WTC11 (cell line): ENCODE measurements around the gene B4GALT6. TPM values are rescaled to one million over a fixed set of nuclear protein-coding genes. Genes with fewer than 3 reads are reported as not detected.

Experiments
- ATAC-seq: fragments of 200-7000 bp; cut with Tn5 transposase; 2 replicates; pipeline ENCODE4 v1.10.0; 2021; ENCODE audit warnings: mild to moderate bottlenecking, moderate library complexity
- CTCF ChIA-PET: fragments of 300-600 bp; sonication (Branson Sonifier 250); formaldehyde crosslinking; loops from one replicate; lab custom pipeline; 2021; ENCODE audit warnings: antibody characterized with exemption; lab: Charles Lee
- POLR2A ChIA-PET: fragments of 350-600 bp; sonication (Branson Sonifier 250); formaldehyde crosslinking; loops from one replicate; lab custom pipeline; 2021; ENCODE audit warnings: antibody characterized with exemption; lab: Charles Lee
- DNase-seq: peaks from one replicate; pipeline ENCODE4 v3.0.0; 2021; ENCODE audit warnings: low spot score
- H3K27ac Mint-ChIP-seq: 2 replicates; pipeline ENCODE4 v1.8.0; 2021; ENCODE audit warnings: mixed read lengths
- H3K27me3 Mint-ChIP-seq: 2 replicates; pipeline ENCODE4 v1.8.0; 2021; ENCODE audit warnings: low read depth, mild to moderate bottlenecking, moderate library complexity, mixed read lengths
- H3K36me3 Mint-ChIP-seq: 2 replicates; pipeline ENCODE4 v1.8.0; 2021; ENCODE audit warnings: mixed read lengths
- H3K4me1 Mint-ChIP-seq: 2 replicates; pipeline ENCODE4 v1.8.0; 2022; ENCODE audit warnings: mixed read lengths
- H3K4me3 Mint-ChIP-seq: 2 replicates; pipeline ENCODE4 v1.8.0; 2021; ENCODE audit warnings: mild to moderate bottlenecking, moderate library complexity, mixed read lengths
- H3K9me3 Mint-ChIP-seq: 2 replicates; pipeline ENCODE4 v1.8.0; 2021; ENCODE audit warnings: mixed read lengths
- AR ChIP-seq: fragments of 250-450 bp; sonication (Bioruptor Pico); IDR thresholded peaks from 2 replicates; pipeline ENCODE4 v1.9.0; 2021; ENCODE audit warnings: mild to moderate bottlenecking
- CTCF ChIP-seq: fragments of 200-600 bp; IDR thresholded peaks from 2 replicates; pipeline ENCODE4 v1.8.0; 2022; ENCODE audit warnings: antibody characterized with exemption
- E2F4 ChIP-seq: sonication (generic); formaldehyde crosslinking; IDR thresholded peaks from 2 replicates; pipeline ENCODE4 v1.8.1; 2022; ENCODE audit warnings: low read depth, mild to moderate bottlenecking, moderate library complexity, missing genetic modification reagents, borderline replicate concordance
- E2F5 ChIP-seq: sonication (generic); formaldehyde crosslinking; IDR thresholded peaks from 2 replicates; pipeline ENCODE4 v1.8.1; 2022; ENCODE audit warnings: mild to moderate bottlenecking, moderate library complexity, missing genetic modification reagents
- ERG ChIP-seq: fragments of 250-450 bp; sonication (Bioruptor Pico); IDR thresholded peaks from 2 replicates; pipeline ENCODE4 v1.8.0; 2021; ENCODE audit warnings: mild to moderate bottlenecking
- FOXP1 ChIP-seq: sonication (generic); formaldehyde crosslinking; IDR thresholded peaks from 2 replicates; pipeline ENCODE4 v1.8.0; 2022; ENCODE audit warnings: missing genetic modification reagents, mild to moderate bottlenecking, moderate library complexity, borderline replicate concordance
- GABPB1 ChIP-seq: sonication (generic); formaldehyde crosslinking; IDR thresholded peaks from 2 replicates; pipeline ENCODE4 v1.8.1; 2023; ENCODE audit warnings: mild to moderate bottlenecking, missing genetic modification reagents
- HMGXB4 ChIP-seq: sonication (generic); formaldehyde crosslinking; IDR thresholded peaks from 2 replicates; pipeline ENCODE4 v1.8.1; 2023; ENCODE audit warnings: mild to moderate bottlenecking, moderate library complexity, missing genetic modification reagents
- JAZF1 ChIP-seq: fragments of 250-450 bp; sonication (Bioruptor Pico); IDR thresholded peaks from 2 replicates; pipeline ENCODE4 v1.9.0; 2021; ENCODE audit warnings: moderate library complexity, mild to moderate bottlenecking, inconsistent platforms
- MAX ChIP-seq: sonication (generic); formaldehyde crosslinking; IDR thresholded peaks from 2 replicates; pipeline ENCODE4 v1.8.0; 2022; ENCODE audit warnings: mild to moderate bottlenecking, missing genetic modification reagents
- NFATC4 ChIP-seq: fragments of 250-450 bp; sonication (Bioruptor Pico); IDR thresholded peaks from 2 replicates; pipeline ENCODE4 v1.9.0; 2021; ENCODE audit warnings: mild to moderate bottlenecking
- NFE2L1 ChIP-seq: sonication (generic); formaldehyde crosslinking; IDR thresholded peaks from 2 replicates; pipeline ENCODE4 v1.8.1; 2023; ENCODE audit warnings: missing genetic modification reagents
- RORB ChIP-seq: fragments of 250-450 bp; sonication (Bioruptor Pico); IDR thresholded peaks from 2 replicates; pipeline ENCODE4 v1.9.0; 2021; ENCODE audit warnings: mild to moderate bottlenecking
- SMAD4 ChIP-seq: sonication (generic); formaldehyde crosslinking; IDR thresholded peaks from 2 replicates; pipeline ENCODE4 v1.8.0; 2022; ENCODE audit warnings: mild to moderate bottlenecking, missing genetic modification reagents
- TEAD4 ChIP-seq: sonication (generic); formaldehyde crosslinking; IDR thresholded peaks from 2 replicates; pipeline ENCODE4 v1.8.0; 2022; ENCODE audit warnings: mild to moderate bottlenecking, missing genetic modification reagents
- ZBTB21 ChIP-seq: sonication (generic); formaldehyde crosslinking; IDR thresholded peaks from 2 replicates; pipeline ENCODE4 v1.8.1; 2023; ENCODE audit warnings: mild to moderate bottlenecking, missing genetic modification reagents, borderline replicate concordance
- ZNF138 ChIP-seq: sonication (generic); formaldehyde crosslinking; conservative IDR thresholded peaks from 2 replicates; pipeline ENCODE4 v1.8.1; 2022; ENCODE audit warnings: mild to moderate bottlenecking, moderate library complexity, missing genetic modification reagents
- ZNF532 ChIP-seq: fragments of 250-450 bp; sonication (Bioruptor Pico); IDR thresholded peaks from 2 replicates; pipeline ENCODE4 v1.9.0; 2021; ENCODE audit warnings: mild to moderate bottlenecking, borderline replicate concordance
- ZNF671 ChIP-seq: fragments of 250-450 bp; sonication (Bioruptor Pico); IDR thresholded peaks from 2 replicates; pipeline ENCODE4 v1.8.0; 2021; ENCODE audit warnings: mild to moderate bottlenecking
- total RNA-seq: library from RNA; stranded (reverse); gene quantifications from 3 replicates; pipeline ENCODE4 v1.2.3, GENCODE V29; 2021

Gene B4GALT6
- total RNA-seq, 1 experiment from 2014 or later: 50.6 TPM

- H3K27me3 Mint-ChIP-seq: no peaks in the 10 kb centered on the region
- peaks cover 10% of the 10 kb centered on the region for H3K9me3 Mint-ChIP-seq
- no peak for ATAC-seq
- TF ChIP-seq ZBTB21 (CRISPR knock-in tag): no peak
- no peak for TF ChIP-seq RORB
- TF ChIP-seq ZNF671: no peak
- TF ChIP-seq FOXP1: no peak
- no peak for TF ChIP-seq ERG (CRISPR knock-in tag)
- no peak for TF ChIP-seq E2F5 (CRISPR knock-in tag)
- no peak for TF ChIP-seq CTCF
- no peak for TF ChIP-seq NFATC4
- TF ChIP-seq NFE2L1 (CRISPR knock-in tag): no peak
- TF ChIP-seq HMGXB4 (CRISPR knock-in tag): no peak
- no peak for TF ChIP-seq SMAD4 (CRISPR knock-in tag)
- TF ChIP-seq E2F4 (CRISPR knock-in tag): no peak
- TF ChIP-seq ZNF138: no peak
- no peak for TF ChIP-seq MAX
- no peak for TF ChIP-seq TEAD4 (CRISPR knock-in tag)
- H3K27ac Mint-ChIP-seq: no peak overlapping the region
- POLR2A ChIA-PET: no interaction called here
- H3K36me3 Mint-ChIP-seq: peaks cover 45% of the 10 kb centered on the region
- H3K4me1 Mint-ChIP-seq: peaks cover 42% of the 10 kb centered on the region
- DNase-seq: no peak
- CTCF ChIA-PET: no interaction called here
- H3K4me3 Mint-ChIP-seq: no peak overlapping the region
These were observed 27.6 kb downstream of the B4GALT6 start for GRCh38 chr18:31656754-31657153.

GRCh38 chr18:31655354-31655753 lies 29.0 kb downstream of the B4GALT6 start:
- Mint-ChIP-seq H3K4me3 (no peak overlapping the region), H3K36me3 (peaks cover 36% of the 10 kb centered on the region), H3K27me3 (no peaks in the 10 kb centered on the region), H3K27ac (no peak overlapping the region), H3K4me1 (peaks cover 51% of the 10 kb centered on the region), H3K9me3 (peaks cover 1% of the 10 kb centered on the region)
- TF ChIP-seq AR (CRISPR knock-in tag) (no peak), GABPB1 (CRISPR knock-in tag) (no peak), ZNF532 (CRISPR knock-in tag) (no peak), JAZF1 (CRISPR knock-in tag) (no peak)
- ChIA-PET POLR2A (no interaction called here), CTCF (no interaction called here)
- ATAC-seq (no peak), DNase-seq (no peak)
